CD14-positive monocyte (primary cell): ENCODE data around the gene IL17A. TPM values are rescaled to one million over a fixed set of nuclear protein-coding genes. Genes with fewer than 3 reads are reported as not detected.

Experiments
- DNase-seq, 3 donors: peaks; one replicate each; pipeline ENCODE4 v3.0.0-alpha.2; 2011 to 2022
- H2AFZ ChIP-seq: 2 replicates; pipeline ENCODE4 v1.6.0; 2012; ENCODE audit warnings: mild to moderate bottlenecking, low read depth, low read length, inconsistent platforms; ENCODE audit not compliant: insufficient read depth, poor library complexity, severe bottlenecking
- H3K27ac ChIP-seq, 2 donors: 1 replicate in 1 of 2; 2 replicates in 1 of 2; pipeline ENCODE4 v1.5.1; 2012 to 2013; ENCODE audit warnings: low read length in 2 of 2, control low read depth in 1 of 2, inconsistent platforms in 1 of 2, low read depth in 1 of 2, mild to moderate bottlenecking in 1 of 2
- H3K27me3 ChIP-seq, 2 donors: one replicate each; pipeline versions ENCODE4 v1.6.0 to v1.6.1; 2011 to 2013; ENCODE audit warnings: low read length in 2 of 2; ENCODE audit not compliant: control insufficient read depth in 2 of 2, insufficient read depth in 2 of 2
- H3K36me3 ChIP-seq, 2 donors: replicated peaks in 1 of 2; 1 replicate in 1 of 2; 2 replicates in 1 of 2; pipeline versions ENCODE4 v1.5.1 to v1.6.1; 2012 to 2013; ENCODE audit warnings: low read length in 2 of 2, control low read depth in 1 of 2, inconsistent platforms in 1 of 2, mild to moderate bottlenecking in 1 of 2; ENCODE audit not compliant: insufficient read depth in 2 of 2, control insufficient read depth in 1 of 2
- H3K4me1 ChIP-seq, 2 donors: 1 replicate in 1 of 2; 2 replicates in 1 of 2; pipeline versions ENCODE4 v1.5.1 to v1.6.1; 2012 to 2013; ENCODE audit warnings: low read length in 2 of 2, control low read depth in 1 of 2, inconsistent platforms in 1 of 2, mild to moderate bottlenecking in 1 of 2, moderate library complexity in 1 of 2; ENCODE audit not compliant: insufficient read depth in 2 of 2, control insufficient read depth in 1 of 2
- H3K4me2 ChIP-seq: replicated peaks from 2 replicates; pipeline ENCODE3; 2012; ENCODE audit warnings: low read length, moderate library complexity, mild to moderate bottlenecking; ENCODE audit not compliant: poor library complexity, severe bottlenecking; ENCODE audit errors: extremely low read depth
- H3K4me3 ChIP-seq, 3 experiments: fragments of 200-600 bp in 1 of 3; sonication (generic) in 1 of 3; replicated peaks in 1 of 3; 1 replicate in 2 of 3; 2 replicates in 1 of 3; pipeline ENCODE4 v1.5.1; 2011 to 2013; ENCODE audit warnings: low read length in 3 of 3, mild to moderate bottlenecking in 3 of 3, control low read depth in 2 of 3, low read depth in 2 of 3, inconsistent platforms in 1 of 3, moderate library complexity in 1 of 3
- H3K79me2 ChIP-seq: 2 replicates; pipeline ENCODE4 v1.6.0; 2012; ENCODE audit warnings: mild to moderate bottlenecking, control low read depth, inconsistent platforms, low read length, moderate library complexity; ENCODE audit not compliant: insufficient read depth
- H3K9ac ChIP-seq: 2 replicates; pipeline ENCODE4 v1.6.0; 2017; ENCODE audit warnings: low read length, mild to moderate bottlenecking; ENCODE audit not compliant: insufficient read depth, poor library complexity, severe bottlenecking
- H3K9me3 ChIP-seq, 2 donors: replicated peaks in 1 of 2; 1 replicate in 1 of 2; 2 replicates in 1 of 2; pipeline versions ENCODE4 v1.5.1 to v1.6.1; 2012 to 2013; ENCODE audit warnings: low read length in 2 of 2, control low read depth in 1 of 2; ENCODE audit not compliant: control insufficient read depth in 1 of 2, insufficient read depth in 1 of 2
- H4K20me1 ChIP-seq: 2 replicates; pipeline ENCODE4 v1.6.0; 2012; ENCODE audit warnings: mild to moderate bottlenecking, low read length, control low read depth, moderate library complexity; ENCODE audit not compliant: insufficient read depth
- H3K27ac Mint-ChIP-seq, 7 donors: one replicate each; pipeline ENCODE4 v1.8.0; 2020; ENCODE audit warnings: mild to moderate bottlenecking in 7 of 7, mixed read lengths in 7 of 7, moderate library complexity in 6 of 7, inconsistent platforms in 2 of 7
- H3K27me3 Mint-ChIP-seq, 3 donors: one replicate each; pipeline ENCODE4 v1.8.0; 2021 to 2022; ENCODE audit warnings: low read depth in 3 of 3, mild to moderate bottlenecking in 3 of 3, mixed read lengths in 3 of 3, moderate library complexity in 3 of 3, inconsistent platforms in 1 of 3
- H3K36me3 Mint-ChIP-seq, 2 donors: one replicate each; pipeline ENCODE4 v1.8.0; 2020; ENCODE audit warnings: mixed read lengths in 2 of 2, inconsistent platforms in 1 of 2, mild to moderate bottlenecking in 1 of 2
- H3K4me1 Mint-ChIP-seq: one replicate; pipeline ENCODE4 v1.8.0; 2020; ENCODE audit warnings: mild to moderate bottlenecking, mixed read lengths
- H3K4me3 Mint-ChIP-seq, 2 donors: one replicate each; pipeline ENCODE4 v1.8.0; 2020; ENCODE audit warnings: mild to moderate bottlenecking in 2 of 2, mixed read lengths in 2 of 2, moderate library complexity in 1 of 2
- H3K9me3 Mint-ChIP-seq, 7 donors: one replicate each; pipeline ENCODE4 v1.8.0; 2020 to 2022; ENCODE audit warnings: mixed read lengths in 7 of 7, mild to moderate bottlenecking in 6 of 7, moderate library complexity in 6 of 7, inconsistent platforms in 2 of 7
- WGBS: methylation state at CpG from one replicate; pipeline ENCODE4 v1.1.5; 2013; ENCODE audit warnings: missing lambda C conversion rate; ENCODE audit not compliant: insufficient coverage; 5-methylcytosine and 5-hydroxymethylcytosine counted together
- intact Hi-C, 2 donors: fragments of 100-400 bp; cut with micrococcal nuclease; formaldehyde crosslinking; loops; one replicate each; pipeline versions ENCODE4 v1.15.0 to v1.15.1; 2023
- polyA plus RNA-seq, 3 donors: library from polyadenylated mRNA; depleted of rRNA in 1 of 3; unstranded in 2 of 3; stranded (reverse) in 1 of 3; fragments of 300-500 nt in 2 of 3; fragments of >200 nt in 1 of 3; fragmentation: Illumina TruSeq in 2 of 3; gene quantifications; 1 replicate in 2 of 3; 2 replicates in 1 of 3; pipeline ENCODE4 v1.2.3, GENCODE V29; 2012 to 2021
- TF ChIP-seq, protein P1 (sequence below): fragments of 200-600 bp; IDR thresholded peaks from one replicate; pipeline ENCODE4 v1.8.0; 2022; ENCODE audit warnings: antibody characterized with exemption, mild to moderate bottlenecking

Gene IL17A
- polyA plus RNA-seq, 3 donors = not detected

GRCh38 chr6:52213127-52213526 is 27.0 kb downstream of the IL17A start:
- DNase-seq = no peak
- Mint-ChIP-seq H3K27me3 (peaks cover 0 to 2% (median 0%) of the 10 kb centered on the region in 3 donors), H3K36me3 (no peaks in the 10 kb centered on the region), H3K4me3 (no peak overlapping the region), H3K4me1 (no peaks in the 10 kb centered on the region), H3K9me3 (peaks cover 0 to 3% (median 0%) of the 10 kb centered on the region in 7 donors), H3K27ac (no peak overlapping the region)
- H3K4me2 ChIP-seq = no peak overlapping the region
- TF ChIP-seq, protein P1, sequence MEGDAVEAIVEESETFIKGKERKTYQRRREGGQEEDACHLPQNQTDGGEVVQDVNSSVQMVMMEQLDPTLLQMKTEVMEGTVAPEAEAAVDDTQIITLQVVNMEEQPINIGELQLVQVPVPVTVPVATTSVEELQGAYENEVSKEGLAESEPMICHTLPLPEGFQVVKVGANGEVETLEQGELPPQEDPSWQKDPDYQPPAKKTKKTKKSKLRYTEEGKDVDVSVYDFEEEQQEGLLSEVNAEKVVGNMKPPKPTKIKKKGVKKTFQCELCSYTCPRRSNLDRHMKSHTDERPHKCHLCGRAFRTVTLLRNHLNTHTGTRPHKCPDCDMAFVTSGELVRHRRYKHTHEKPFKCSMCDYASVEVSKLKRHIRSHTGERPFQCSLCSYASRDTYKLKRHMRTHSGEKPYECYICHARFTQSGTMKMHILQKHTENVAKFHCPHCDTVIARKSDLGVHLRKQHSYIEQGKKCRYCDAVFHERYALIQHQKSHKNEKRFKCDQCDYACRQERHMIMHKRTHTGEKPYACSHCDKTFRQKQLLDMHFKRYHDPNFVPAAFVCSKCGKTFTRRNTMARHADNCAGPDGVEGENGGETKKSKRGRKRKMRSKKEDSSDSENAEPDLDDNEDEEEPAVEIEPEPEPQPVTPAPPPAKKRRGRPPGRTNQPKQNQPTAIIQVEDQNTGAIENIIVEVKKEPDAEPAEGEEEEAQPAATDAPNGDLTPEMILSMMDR = no peak
- no peak overlapping the region for H3K27ac ChIP-seq
- no peak overlapping the region for H3K9ac ChIP-seq
- H4K20me1 ChIP-seq = no peaks in the 10 kb centered on the region
- no peaks in the 10 kb centered on the region for H3K79me2 ChIP-seq
- intact Hi-C loops = no loop called here
- WGBS = no CpG with 5 or more reads among the region's 2 CpGs
- H3K4me3 ChIP-seq = no peak overlapping the region
- H3K4me1 ChIP-seq = no peaks in the 10 kb centered on the region
- H3K36me3 ChIP-seq = no peaks in the 10 kb centered on the region
- no peaks in the 10 kb centered on the region for H3K27me3 ChIP-seq
- no peaks in the 10 kb centered on the region for H3K9me3 ChIP-seq
- no peak overlapping the region for H2AFZ ChIP-seq

GRCh38 chr6:52215787-52216186 is 29.6 kb downstream of the IL17A start:
- H3K9me3 ChIP-seq = no peaks in the 10 kb centered on the region
- H3K4me1 ChIP-seq = no peaks in the 10 kb centered on the region
- Mint-ChIP-seq H3K27me3 (no peaks in the 10 kb centered on the region), H3K36me3 (no peaks in the 10 kb centered on the region), H3K4me1 (no peaks in the 10 kb centered on the region), H3K27ac (no peak overlapping the region), H3K4me3 (no peak overlapping the region), H3K9me3 (no peaks in the 10 kb centered on the region)
- intact Hi-C loops = no loop called here
- H3K27ac ChIP-seq = no peak overlapping the region
- no peaks in the 10 kb centered on the region for H4K20me1 ChIP-seq
- H3K27me3 ChIP-seq = no peaks in the 10 kb centered on the region
- DNase-seq = no peak
- no peaks in the 10 kb centered on the region for H3K36me3 ChIP-seq
- TF ChIP-seq, protein P1 = no peak
- no peak overlapping the region for H3K9ac ChIP-seq
- no peak overlapping the region for H3K4me3 ChIP-seq
- H2AFZ ChIP-seq = no peak overlapping the region
- H3K79me2 ChIP-seq = no peaks in the 10 kb centered on the region
- no peak overlapping the region for H3K4me2 ChIP-seq
